ENCODE data around the gene RAB40A.
"Not testable (repeated sequence)": the region's sequence is repeated elsewhere in the genome, so short reads cannot be mapped to it uniquely, and the experiment has no call there.

DNA sequence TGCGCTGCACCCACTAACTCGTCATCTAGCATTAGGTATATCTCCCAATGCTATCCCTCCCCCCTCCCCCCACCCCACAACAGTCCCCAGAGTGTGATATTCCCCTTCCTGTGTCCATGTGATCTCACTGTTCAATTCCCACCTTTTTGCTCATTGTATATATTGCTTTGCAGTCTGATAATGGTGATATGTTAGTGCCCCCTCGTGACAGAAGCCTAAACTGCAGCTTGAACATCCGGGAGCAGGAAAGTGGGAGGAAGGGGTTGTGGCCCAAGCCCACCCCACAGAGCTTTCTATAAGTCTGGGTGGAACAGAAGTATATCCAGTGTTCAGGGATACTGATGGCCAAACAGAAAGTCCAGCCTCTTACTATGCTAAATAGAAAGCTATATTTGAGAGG is 29.6 kb downstream of the RAB40A start:
- TF ChIP-seq, protein P1, sequence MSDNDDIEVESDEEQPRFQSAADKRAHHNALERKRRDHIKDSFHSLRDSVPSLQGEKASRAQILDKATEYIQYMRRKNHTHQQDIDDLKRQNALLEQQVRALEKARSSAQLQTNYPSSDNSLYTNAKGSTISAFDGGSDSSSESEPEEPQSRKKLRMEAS (IDR thresholded peaks at IDR 0.05) = not testable (repeated sequence)
- TF ChIP-seq TCF12 (IDR thresholded peaks at IDR 0.05; ENCODE audit: low read depth); TAF1 (IDR thresholded peaks at IDR 0.05; ENCODE audit: low read depth); YY1 (IDR thresholded peaks at IDR 0.05; ENCODE audit: low read depth); CREB1 (IDR thresholded peaks at IDR 0.05; ENCODE audit: low read depth); CEBPB (IDR thresholded peaks at IDR 0.05); NFIC (IDR thresholded peaks at IDR 0.05): not testable (repeated sequence)
- TF ChIP-seq, protein P2, sequence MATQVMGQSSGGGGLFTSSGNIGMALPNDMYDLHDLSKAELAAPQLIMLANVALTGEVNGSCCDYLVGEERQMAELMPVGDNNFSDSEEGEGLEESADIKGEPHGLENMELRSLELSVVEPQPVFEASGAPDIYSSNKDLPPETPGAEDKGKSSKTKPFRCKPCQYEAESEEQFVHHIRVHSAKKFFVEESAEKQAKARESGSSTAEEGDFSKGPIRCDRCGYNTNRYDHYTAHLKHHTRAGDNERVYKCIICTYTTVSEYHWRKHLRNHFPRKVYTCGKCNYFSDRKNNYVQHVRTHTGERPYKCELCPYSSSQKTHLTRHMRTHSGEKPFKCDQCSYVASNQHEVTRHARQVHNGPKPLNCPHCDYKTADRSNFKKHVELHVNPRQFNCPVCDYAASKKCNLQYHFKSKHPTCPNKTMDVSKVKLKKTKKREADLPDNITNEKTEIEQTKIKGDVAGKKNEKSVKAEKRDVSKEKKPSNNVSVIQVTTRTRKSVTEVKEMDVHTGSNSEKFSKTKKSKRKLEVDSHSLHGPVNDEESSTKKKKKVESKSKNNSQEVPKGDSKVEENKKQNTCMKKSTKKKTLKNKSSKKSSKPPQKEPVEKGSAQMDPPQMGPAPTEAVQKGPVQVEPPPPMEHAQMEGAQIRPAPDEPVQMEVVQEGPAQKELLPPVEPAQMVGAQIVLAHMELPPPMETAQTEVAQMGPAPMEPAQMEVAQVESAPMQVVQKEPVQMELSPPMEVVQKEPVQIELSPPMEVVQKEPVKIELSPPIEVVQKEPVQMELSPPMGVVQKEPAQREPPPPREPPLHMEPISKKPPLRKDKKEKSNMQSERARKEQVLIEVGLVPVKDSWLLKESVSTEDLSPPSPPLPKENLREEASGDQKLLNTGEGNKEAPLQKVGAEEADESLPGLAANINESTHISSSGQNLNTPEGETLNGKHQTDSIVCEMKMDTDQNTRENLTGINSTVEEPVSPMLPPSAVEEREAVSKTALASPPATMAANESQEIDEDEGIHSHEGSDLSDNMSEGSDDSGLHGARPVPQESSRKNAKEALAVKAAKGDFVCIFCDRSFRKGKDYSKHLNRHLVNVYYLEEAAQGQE (IDR thresholded peaks at IDR 0.05; ENCODE audit: low read depth) = not testable (repeated sequence)
